ENCODE measurements around the gene CD207.
A peak's percentile ranks its signal among the peaks of the same experiment; 100 is the strongest.
"Not testable (repeated sequence)": the region's sequence is repeated elsewhere in the genome, so short reads cannot be mapped to it uniquely, and the experiment has no call there.

CD207 gene

GRCh38 chr2:70835643-70836042 is at the start of gene CD207:
CD207 (minus strand) TSS chr2:70835816; CDS start chr2:70835776, 40 bp downstream.
- H3K9ac ChIP-seq (ENCODE audit: insufficient read length) = no peak within 1 kb of the TSS
- DNase-seq (ENCODE audit: low read depth, low spot score) = no peak
- H3K9me3 ChIP-seq (ENCODE audit: low read depth, low read length) = no peaks in the 10 kb centered on the region
- TF ChIP-seq FOXP2 (optimal IDR thresholded peaks at IDR 0.05; ENCODE audit: control extremely low read depth, extremely low read length, insufficient read depth) (no peak), POLR2AphosphoS5 (IDR thresholded peaks at IDR 0.05; ENCODE audit: borderline replicate concordance, low read depth, low read length) (no peak), EZH2 (IDR thresholded peaks at IDR 0.05) (no peak)
- no peaks in the 10 kb centered on the region for H3K36me3 ChIP-seq (ENCODE audit: insufficient read depth, low read length)
- H3K27ac ChIP-seq = no peak within 1 kb of the TSS
- no peak within 1 kb of the TSS for H3K4me3 ChIP-seq

GRCh38 chr2:70878543-70878942 is 42.9 kb upstream of the CD207 start:
- H3K9ac ChIP-seq (ENCODE audit: insufficient read length); H3K27ac ChIP-seq; DNase-seq (ENCODE audit: low read depth, low spot score); H3K36me3 ChIP-seq (ENCODE audit: insufficient read depth, low read length); H3K9me3 ChIP-seq (ENCODE audit: low read depth, low read length); H3K4me3 ChIP-seq: not testable (repeated sequence)

- not testable (repeated sequence) for H3K9me3 ChIP-seq (ENCODE audit: low read depth, low read length); H3K4me3 ChIP-seq; H3K36me3 ChIP-seq (ENCODE audit: insufficient read depth, low read length)
These were observed 40.5 kb upstream of the CD207 start for GRCh38 chr2:70876138-70876537.

GRCh38 chr2:70873541-70873940 is 37.9 kb upstream of the CD207 start:
- no peak for DNase-seq (ENCODE audit: low read depth, low spot score)
- no peak overlapping the region for H3K9ac ChIP-seq (ENCODE audit: insufficient read length)
- no peak overlapping the region for H3K27ac ChIP-seq
- TF ChIP-seq EZH2 (IDR thresholded peaks at IDR 0.05) = no peak
- TF ChIP-seq POLR2AphosphoS5 (IDR thresholded peaks at IDR 0.05; ENCODE audit: borderline replicate concordance, low read depth, low read length) = no peak
- TF ChIP-seq FOXP2 (optimal IDR thresholded peaks at IDR 0.05; ENCODE audit: control extremely low read depth, extremely low read length, insufficient read depth) = no peak
- H3K4me3 ChIP-seq = no peak overlapping the region
- no peaks in the 10 kb centered on the region for H3K36me3 ChIP-seq (ENCODE audit: insufficient read depth, low read length)
- H3K9me3 ChIP-seq (ENCODE audit: low read depth, low read length) = no peaks in the 10 kb centered on the region

More at GRCh38 chr2:70876138-70876537, 40.5 kb upstream of the CD207 start:
- not testable (repeated sequence) for H3K9ac ChIP-seq (ENCODE audit: insufficient read length); DNase-seq (ENCODE audit: low read depth, low spot score); H3K27ac ChIP-seq

GRCh38 chr2:70871398-70872211 is 36.0 kb upstream of the CD207 start:
- no peaks in the 10 kb centered on the region for H3K9me3 ChIP-seq (ENCODE audit: low read depth, low read length)
- no peak overlapping the region for H3K9ac ChIP-seq (ENCODE audit: insufficient read length)
- no peak overlapping the region for H3K27ac ChIP-seq
- H3K36me3 ChIP-seq (ENCODE audit: insufficient read depth, low read length) = no peaks in the 10 kb centered on the region
- no peak for DNase-seq (ENCODE audit: low read depth, low spot score)
- TF ChIP-seq POLR2AphosphoS5 (IDR thresholded peaks at IDR 0.05; ENCODE audit: borderline replicate concordance, low read depth, low read length) (no peak), FOXP2 (optimal IDR thresholded peaks at IDR 0.05; ENCODE audit: control extremely low read depth, extremely low read length, insufficient read depth) (no peak), EZH2 (IDR thresholded peaks at IDR 0.05) (no peak)
- H3K4me3 ChIP-seq = peak overlapping the region; percentile 36; the same call in 1 of the 2 replicates

- no peaks in the 10 kb centered on the region for H3K9me3 ChIP-seq (ENCODE audit: low read depth, low read length)
- H3K27ac ChIP-seq = no peak overlapping the region
- H3K36me3 ChIP-seq (ENCODE audit: insufficient read depth, low read length) = no peaks in the 10 kb centered on the region
- DNase-seq (ENCODE audit: low read depth, low spot score) = no peak
- H3K4me3 ChIP-seq = no peak overlapping the region
- TF ChIP-seq FOXP2 (optimal IDR thresholded peaks at IDR 0.05; ENCODE audit: control extremely low read depth, extremely low read length, insufficient read depth) = no peak
- TF ChIP-seq EZH2 (IDR thresholded peaks at IDR 0.05) = no peak
- no peak overlapping the region for H3K9ac ChIP-seq (ENCODE audit: insufficient read length)
These were observed 35.2 kb upstream of the CD207 start for GRCh38 chr2:70870790-70871189.

GRCh38 chr2:70868970-70869369 is 33.4 kb upstream of the CD207 start:
- TF ChIP-seq POLR2AphosphoS5 (IDR thresholded peaks at IDR 0.05; ENCODE audit: borderline replicate concordance, low read depth, low read length) (no peak), FOXP2 (optimal IDR thresholded peaks at IDR 0.05; ENCODE audit: control extremely low read depth, extremely low read length, insufficient read depth) (no peak), EZH2 (IDR thresholded peaks at IDR 0.05) (no peak)
- Histone ChIP-seq H3K9ac (ENCODE audit: insufficient read length) (no peak overlapping the region), H3K36me3 (ENCODE audit: insufficient read depth, low read length) (no peaks in the 10 kb centered on the region), H3K27ac (no peak overlapping the region), H3K9me3 (ENCODE audit: low read depth, low read length) (no peaks in the 10 kb centered on the region), H3K4me3 (no peak overlapping the region)
- DNase-seq (ENCODE audit: low read depth, low spot score) = no peak

- H3K27ac ChIP-seq = no peak overlapping the region
- DNase-seq (ENCODE audit: low read depth, low spot score) = peak; percentile 24
- H3K9ac ChIP-seq (ENCODE audit: insufficient read length) = no peak overlapping the region
- no peak overlapping the region for H3K4me3 ChIP-seq
- TF ChIP-seq FOXP2 (optimal IDR thresholded peaks at IDR 0.05; ENCODE audit: control extremely low read depth, extremely low read length, insufficient read depth) (no peak), EZH2 (IDR thresholded peaks at IDR 0.05) (no peak)
- no peaks in the 10 kb centered on the region for H3K36me3 ChIP-seq (ENCODE audit: insufficient read depth, low read length)
- H3K9me3 ChIP-seq (ENCODE audit: low read depth, low read length) = no peaks in the 10 kb centered on the region
These were observed 26.4 kb upstream of the CD207 start for GRCh38 chr2:70861777-70862625.

All from SK-N-MC (cell line).